HEK293 (cell line): ENCODE data around the gene MYL10.

Source experiments
- CTCF ChIA-PET: fragments of 350-600 bp; formaldehyde crosslinking; extraction: SDS; loops from one replicate; lab custom pipeline; 2021; ENCODE audit warnings: antibody characterized with exemption; lab: Yijun Ruan, JAX
- POLR2A ChIA-PET: fragments of 300-600 bp; formaldehyde crosslinking; extraction: SDS; loops from one replicate; lab custom pipeline; 2020; ENCODE audit warnings: antibody characterized with exemption, inconsistent platforms; lab: Yijun Ruan, JAX
- H3K27ac ChIP-seq: fragments of 200-500 bp; sonication (Bioruptor generic); 2 replicates; pipeline ENCODE4 v1.5.1; 2014; ENCODE audit warnings: low read depth, low read length, control low read depth, inconsistent platforms; ENCODE audit errors: extremely low read depth
- H3K36me3 ChIP-seq, 2 experiments: fragments of 200-500 bp in 1 of 2; sonication (Bioruptor generic) in 1 of 2; 1 replicate in 1 of 2; 2 replicates in 1 of 2; pipeline ENCODE4 v1.5.1; 2014 to 2017; ENCODE audit warnings: inconsistent platforms in 2 of 2, low read length in 2 of 2; ENCODE audit not compliant: control insufficient read depth in 2 of 2, insufficient read depth in 1 of 2
- H3K4me1 ChIP-seq: fragments of 200-500 bp; sonication (Bioruptor generic); 2 replicates; pipeline ENCODE4 v1.5.1; 2014; ENCODE audit warnings: mild to moderate bottlenecking, low read length, inconsistent platforms; ENCODE audit not compliant: control insufficient read depth, insufficient read depth
- H3K4me3 ChIP-seq: 2 replicates; pipeline ENCODE4 v1.5.1; 2011; ENCODE audit warnings: low read depth, mild to moderate bottlenecking, control low read depth, low read length, moderate library complexity
- H3K9me3 ChIP-seq: fragments of 200-500 bp; sonication (Bioruptor generic); 2 replicates; pipeline ENCODE4 v1.5.1; 2014; ENCODE audit warnings: low read depth, low read length, inconsistent platforms; ENCODE audit not compliant: control insufficient read depth, insufficient read depth
- FEZF1 ChIP-seq: fragments of 450-650 bp; formaldehyde crosslinking; IDR thresholded peaks from 2 replicates; pipeline ENCODE4 v1.5.1; 2016; ENCODE audit warnings: missing biosample characterization, missing genetic modification characterization
- HOXD13 ChIP-seq: sonication (generic); formaldehyde crosslinking; IDR thresholded peaks from 2 replicates; pipeline ENCODE4 v1.8.0; 2022; ENCODE audit warnings: missing genetic modification reagents, borderline replicate concordance
- KLF1 ChIP-seq: fragments of 450-650 bp; formaldehyde crosslinking; IDR thresholded peaks from 2 replicates; pipeline ENCODE4 v1.5.1; 2016; ENCODE audit warnings: missing biosample characterization, missing genetic modification characterization
- KLF17 ChIP-seq: fragments of 450-650 bp; formaldehyde crosslinking; IDR thresholded peaks from 2 replicates; pipeline ENCODE4 v1.5.1; 2016; ENCODE audit warnings: missing biosample characterization, missing genetic modification characterization
- PRDM6 ChIP-seq: fragments of 450-650 bp; formaldehyde crosslinking; IDR thresholded peaks from 2 replicates; pipeline ENCODE4 v1.5.1; 2017; ENCODE audit warnings: missing biosample characterization, missing genetic modification characterization
- REPIN1 ChIP-seq: fragments of 450-650 bp; formaldehyde crosslinking; IDR thresholded peaks from 2 replicates; pipeline ENCODE4 v1.5.1; 2017; ENCODE audit warnings: missing biosample characterization, missing genetic modification characterization, low read depth
- SP7 ChIP-seq: fragments of 450-650 bp; formaldehyde crosslinking; IDR thresholded peaks from 2 replicates; pipeline ENCODE4 v1.5.1; 2016; ENCODE audit warnings: missing biosample characterization, missing genetic modification characterization
- WT1 ChIP-seq: fragments of 450-650 bp; formaldehyde crosslinking; IDR thresholded peaks from 2 replicates; pipeline ENCODE4 v1.5.1; 2016; ENCODE audit warnings: missing biosample characterization, missing genetic modification characterization
- YY1 ChIP-seq: fragments of 450-650 bp; formaldehyde crosslinking; IDR thresholded peaks from 2 replicates; pipeline ENCODE4 v1.5.1; 2018; ENCODE audit warnings: missing biosample characterization, missing genetic modification characterization
- ZBTB1 ChIP-seq: fragments of 450-650 bp; formaldehyde crosslinking; IDR thresholded peaks from 2 replicates; pipeline ENCODE4 v1.5.1; 2016; ENCODE audit warnings: missing biosample characterization, missing genetic modification characterization
- ZFHX2 ChIP-seq: fragments of 450-650 bp; formaldehyde crosslinking; conservative IDR thresholded peaks from 2 replicates; pipeline ENCODE4 v1.5.1; 2016; ENCODE audit warnings: missing biosample characterization, missing genetic modification characterization
- ZNF148 ChIP-seq: fragments of 450-650 bp; formaldehyde crosslinking; IDR thresholded peaks from 2 replicates; pipeline ENCODE4 v1.5.0; 2017; ENCODE audit warnings: missing biosample characterization, missing genetic modification characterization, borderline replicate concordance
- ZNF155 ChIP-seq: fragments of 450-650 bp; formaldehyde crosslinking; IDR thresholded peaks from 2 replicates; pipeline ENCODE4 v1.5.1; 2016; ENCODE audit warnings: missing biosample characterization, missing genetic modification characterization
- ZNF169 ChIP-seq: fragments of 450-650 bp; formaldehyde crosslinking; IDR thresholded peaks from 2 replicates; pipeline ENCODE4 v1.5.1; 2016; ENCODE audit warnings: missing biosample characterization, missing genetic modification characterization
- ZNF174 ChIP-seq: fragments of 450-650 bp; formaldehyde crosslinking; IDR thresholded peaks from 2 replicates; pipeline ENCODE4 v1.5.0; 2017; ENCODE audit warnings: missing biosample characterization, mild to moderate bottlenecking, missing genetic modification characterization
- ZNF223 ChIP-seq: fragments of 450-650 bp; formaldehyde crosslinking; IDR thresholded peaks from 2 replicates; pipeline ENCODE4 v1.5.1; 2016; ENCODE audit warnings: missing biosample characterization, missing genetic modification characterization
- ZNF324 ChIP-seq: fragments of 450-650 bp; formaldehyde crosslinking; IDR thresholded peaks from 2 replicates; pipeline ENCODE4 v1.5.1; 2016; ENCODE audit warnings: missing biosample characterization, missing genetic modification characterization
- ZNF335 ChIP-seq: fragments of 450-650 bp; formaldehyde crosslinking; conservative IDR thresholded peaks from 2 replicates; pipeline ENCODE4 v1.5.1; 2016; ENCODE audit warnings: missing biosample characterization, missing genetic modification characterization
- ZNF473 ChIP-seq: fragments of 450-650 bp; formaldehyde crosslinking; IDR thresholded peaks from 2 replicates; pipeline ENCODE4 v1.5.1; 2017; ENCODE audit warnings: missing biosample characterization, missing genetic modification characterization
- ZNF558 ChIP-seq: fragments of 450-650 bp; formaldehyde crosslinking; IDR thresholded peaks from 2 replicates; pipeline ENCODE4 v1.5.1; 2016; ENCODE audit warnings: missing biosample characterization, missing genetic modification characterization
- ZNF624 ChIP-seq: fragments of 450-650 bp; formaldehyde crosslinking; IDR thresholded peaks from 2 replicates; pipeline ENCODE4 v1.5.1; 2017; ENCODE audit warnings: missing biosample characterization, missing genetic modification characterization
- ZNF645 ChIP-seq: fragments of 450-650 bp; formaldehyde crosslinking; IDR thresholded peaks from 2 replicates; pipeline ENCODE4; 2016; ENCODE audit warnings: missing biosample characterization, missing genetic modification characterization
- ZNF701 ChIP-seq: fragments of 450-650 bp; formaldehyde crosslinking; IDR thresholded peaks from 2 replicates; pipeline ENCODE4 v1.5.1; 2016; ENCODE audit warnings: missing biosample characterization, missing genetic modification characterization
- ZSCAN16 ChIP-seq: fragments of 450-650 bp; formaldehyde crosslinking; IDR thresholded peaks from 2 replicates; pipeline ENCODE4 v1.5.1; 2016; ENCODE audit warnings: missing biosample characterization, missing genetic modification characterization
- ZSCAN4 ChIP-seq: fragments of 450-650 bp; formaldehyde crosslinking; IDR thresholded peaks from 2 replicates; pipeline ENCODE4 v1.5.1; 2017; ENCODE audit warnings: missing biosample characterization, missing genetic modification characterization

MYL10 gene

GRCh38 chr7:101598422-101598985 lies 30.6 kb downstream of the MYL10 start (continued):
- TF ChIP-seq ZNF174 (tag by site-specific recombination) (no peak), ZNF169 (tag by site-specific recombination) (no peak), KLF17 (no peak), ZNF701 (no peak), ZNF223 (tag by site-specific recombination) (no peak), PRDM6 (no peak), HOXD13 (CRISPR knock-in tag) (no peak)

GRCh38 chr7:101597941-101598340 lies 31.2 kb downstream of the MYL10 start:
- Histone ChIP-seq H3K27ac (no peak overlapping the region), H3K4me3 (no peak overlapping the region), H3K36me3 (no peaks in the 10 kb centered on the region), H3K4me1 (no peaks in the 10 kb centered on the region), H3K9me3 (no peaks in the 10 kb centered on the region)
- ChIA-PET CTCF (interaction anchor here (0.5 to 0.9 kb wide), 4 partner anchors 59 to 806 kb away, joined by 3 to 4 read pairs (median 3); no protein-coding TSS in a partner anchor), POLR2A (no interaction called here)
- TF ChIP-seq ZBTB1 (tag by site-specific recombination) (no peak), WT1 (tag by site-specific recombination) (no peak), ZNF335 (no peak), KLF1 (tag by site-specific recombination) (no peak), ZNF558 (no peak), ZFHX2 (tag by site-specific recombination) (no peak), ZNF324 (tag by site-specific recombination) (no peak), SP7 (no peak), YY1 (tag by site-specific recombination) (no peak), REPIN1 (tag by site-specific recombination) (no peak), FEZF1 (tag by site-specific recombination) (no peak), ZNF148 (tag by site-specific recombination) (no peak), ZNF155 (tag by site-specific recombination) (no peak), ZNF645 (tag by site-specific recombination) (no peak), PRDM6 (no peak), ZNF624 (tag by site-specific recombination) (no peak), ZSCAN4 (no peak), ZNF473 (tag by site-specific recombination) (no peak), ZSCAN16 (tag by site-specific recombination) (no peak)
